KMS-11 (cell line): ENCODE measurements around the gene CDHR1.

Experiments
- H2AFZ ChIP-seq: fragments of 200-600 bp; sonication (generic); 2 replicates; pipeline ENCODE4 v1.6.1; 2016; ENCODE audit warnings: antibody characterized with exemption, mixed run types, low read depth
- H3K27ac ChIP-seq: fragments of 200-600 bp; sonication (generic); 2 replicates; pipeline ENCODE4 v1.6.1; 2016; ENCODE audit warnings: mild to moderate bottlenecking, mixed run types
- H3K27me3 ChIP-seq: fragments of 200-600 bp; sonication (generic); 2 replicates; pipeline ENCODE4 v1.6.1; 2017; ENCODE audit warnings: mild to moderate bottlenecking, low read depth, mixed run types, moderate library complexity; ENCODE audit not compliant: insufficient read depth
- H3K36me3 ChIP-seq: fragments of 200-600 bp; sonication (generic); 2 replicates; pipeline ENCODE4 v1.6.1; 2017; ENCODE audit warnings: mild to moderate bottlenecking, mixed run types; ENCODE audit not compliant: insufficient read depth
- H3K4me1 ChIP-seq: fragments of 200-600 bp; sonication (generic); 2 replicates; pipeline ENCODE4 v1.6.1; 2016; ENCODE audit warnings: mild to moderate bottlenecking, low read depth, mixed run types; ENCODE audit not compliant: poor library complexity, severe bottlenecking
- H3K4me2 ChIP-seq: fragments of 200-600 bp; sonication (generic); 2 replicates; pipeline ENCODE4 v1.7.0; 2016; ENCODE audit warnings: mild to moderate bottlenecking, mixed run types
- H3K4me3 ChIP-seq: fragments of 200-600 bp; sonication (generic); IDR thresholded peaks from 2 replicates; pipeline ENCODE4 v1.6.1; 2017; ENCODE audit warnings: low read depth, low read length, mixed read lengths; ENCODE audit not compliant: insufficient read depth
- H3K79me2 ChIP-seq: fragments of 200-600 bp; sonication (generic); 2 replicates; pipeline ENCODE4 v1.6.1; 2016; ENCODE audit warnings: low read depth, mixed run types; ENCODE audit not compliant: insufficient read depth
- H3K9ac ChIP-seq: fragments of 200-600 bp; sonication (generic); 2 replicates; pipeline ENCODE4 v1.6.1; 2016; ENCODE audit warnings: mild to moderate bottlenecking, mixed run types
- H4K20me1 ChIP-seq: fragments of 200-600 bp; sonication (generic); 2 replicates; pipeline ENCODE4 v1.6.1; 2016; ENCODE audit warnings: mild to moderate bottlenecking, mixed run types; ENCODE audit not compliant: insufficient read depth
- TF ChIP-seq, protein P1 (sequence below): fragments of 200-600 bp; sonication (generic); conservative IDR thresholded peaks from 2 replicates; pipeline ENCODE4 v1.6.1; 2017; ENCODE audit warnings: low read depth, mild to moderate bottlenecking, antibody characterized with exemption, low read length, moderate library complexity, mixed read lengths

Gene CDHR1

DNA sequence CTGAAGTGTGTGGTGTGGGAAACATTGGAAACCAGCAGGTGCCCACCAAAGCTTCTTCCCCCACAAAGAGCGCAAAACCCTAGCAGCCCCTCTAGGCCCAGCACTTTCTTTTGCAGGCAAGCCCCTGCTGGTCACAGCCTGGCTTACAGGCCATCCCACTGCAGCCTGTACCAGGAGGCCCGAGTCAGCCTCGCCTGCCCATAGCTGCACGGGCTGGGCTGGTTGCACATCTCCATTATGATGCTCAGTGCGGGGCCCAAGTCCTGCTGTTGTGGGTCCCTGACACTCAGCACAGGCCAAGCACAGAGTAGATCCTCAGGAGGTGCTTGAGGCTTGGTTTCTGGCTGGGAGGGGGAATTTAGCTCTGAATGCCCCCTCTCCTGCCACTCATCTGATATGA, 8.0 kb downstream of the CDHR1 start:
- no peak overlapping the region for H3K27ac ChIP-seq
- no peaks in the 10 kb centered on the region for H3K79me2 ChIP-seq
- no peaks in the 10 kb centered on the region for H3K4me1 ChIP-seq
- TF ChIP-seq, protein P1, sequence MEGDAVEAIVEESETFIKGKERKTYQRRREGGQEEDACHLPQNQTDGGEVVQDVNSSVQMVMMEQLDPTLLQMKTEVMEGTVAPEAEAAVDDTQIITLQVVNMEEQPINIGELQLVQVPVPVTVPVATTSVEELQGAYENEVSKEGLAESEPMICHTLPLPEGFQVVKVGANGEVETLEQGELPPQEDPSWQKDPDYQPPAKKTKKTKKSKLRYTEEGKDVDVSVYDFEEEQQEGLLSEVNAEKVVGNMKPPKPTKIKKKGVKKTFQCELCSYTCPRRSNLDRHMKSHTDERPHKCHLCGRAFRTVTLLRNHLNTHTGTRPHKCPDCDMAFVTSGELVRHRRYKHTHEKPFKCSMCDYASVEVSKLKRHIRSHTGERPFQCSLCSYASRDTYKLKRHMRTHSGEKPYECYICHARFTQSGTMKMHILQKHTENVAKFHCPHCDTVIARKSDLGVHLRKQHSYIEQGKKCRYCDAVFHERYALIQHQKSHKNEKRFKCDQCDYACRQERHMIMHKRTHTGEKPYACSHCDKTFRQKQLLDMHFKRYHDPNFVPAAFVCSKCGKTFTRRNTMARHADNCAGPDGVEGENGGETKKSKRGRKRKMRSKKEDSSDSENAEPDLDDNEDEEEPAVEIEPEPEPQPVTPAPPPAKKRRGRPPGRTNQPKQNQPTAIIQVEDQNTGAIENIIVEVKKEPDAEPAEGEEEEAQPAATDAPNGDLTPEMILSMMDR, result no peak
- no peaks in the 10 kb centered on the region for H3K36me3 ChIP-seq
- no peaks in the 10 kb centered on the region for H4K20me1 ChIP-seq
- no peaks in the 10 kb centered on the region for H3K27me3 ChIP-seq
- no peak overlapping the region for H3K4me3 ChIP-seq
- no peak overlapping the region for H3K4me2 ChIP-seq
- no peak overlapping the region for H2AFZ ChIP-seq
- no peak overlapping the region for H3K9ac ChIP-seq

DNA sequence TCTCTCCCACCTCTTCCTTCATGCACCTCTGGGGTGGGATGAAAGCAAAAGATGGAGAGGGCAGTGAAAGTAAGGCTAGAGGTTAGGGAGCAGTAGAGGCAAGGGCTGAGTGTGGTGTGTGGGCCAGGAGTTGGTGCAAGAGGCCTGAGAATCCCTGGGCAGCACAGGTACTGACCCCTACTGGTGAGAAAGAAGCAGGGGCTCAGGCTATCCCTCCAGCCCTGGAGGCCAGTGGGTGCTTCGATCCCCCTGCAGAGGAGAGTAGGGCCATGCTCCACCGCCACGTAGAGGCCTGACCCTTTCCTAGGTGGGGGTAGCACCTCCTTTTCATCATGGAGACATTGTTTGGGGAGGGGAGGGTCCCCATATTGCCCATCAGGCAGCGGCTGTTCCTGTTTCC, 9.8 kb downstream of the CDHR1 start:
- Histone ChIP-seq H3K36me3 (no peaks in the 10 kb centered on the region), H2AFZ (no peak overlapping the region), H3K4me1 (no peaks in the 10 kb centered on the region), H3K79me2 (no peaks in the 10 kb centered on the region), H4K20me1 (no peaks in the 10 kb centered on the region), H3K27ac (no peak overlapping the region), H3K4me2 (no peak overlapping the region), H3K9ac (no peak overlapping the region), H3K27me3 (no peaks in the 10 kb centered on the region), H3K4me3 (no peak overlapping the region)
- TF ChIP-seq, protein P1, result no peak

DNA sequence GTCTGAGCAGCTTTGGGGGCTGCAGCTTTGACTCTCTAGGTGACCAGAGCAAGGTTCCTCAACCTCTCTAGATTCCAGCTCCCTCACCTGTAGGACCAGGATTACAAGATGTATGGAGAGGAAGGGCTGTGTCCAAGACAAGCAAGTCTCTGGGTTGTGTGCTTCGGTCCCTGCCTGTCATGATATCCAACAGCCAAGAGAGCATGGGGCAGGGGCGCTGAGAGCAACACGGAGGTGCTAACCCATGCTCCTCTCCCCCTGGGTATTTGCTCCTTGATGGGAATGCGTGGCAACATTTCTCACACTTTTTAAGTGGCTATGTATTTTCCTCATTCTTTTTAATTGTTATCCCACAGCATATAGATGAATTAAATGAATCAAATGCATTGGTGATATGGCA, 10.3 kb downstream of the CDHR1 start:
- Histone ChIP-seq H3K4me1 (no peaks in the 10 kb centered on the region), H2AFZ (no peak overlapping the region), H3K27ac (no peak overlapping the region), H3K36me3 (no peaks in the 10 kb centered on the region), H3K9ac (no peak overlapping the region), H3K79me2 (no peaks in the 10 kb centered on the region), H4K20me1 (no peaks in the 10 kb centered on the region), H3K27me3 (no peaks in the 10 kb centered on the region), H3K4me2 (no peak overlapping the region), H3K4me3 (no peak overlapping the region)
- TF ChIP-seq, protein P1, result no peak

DNA sequence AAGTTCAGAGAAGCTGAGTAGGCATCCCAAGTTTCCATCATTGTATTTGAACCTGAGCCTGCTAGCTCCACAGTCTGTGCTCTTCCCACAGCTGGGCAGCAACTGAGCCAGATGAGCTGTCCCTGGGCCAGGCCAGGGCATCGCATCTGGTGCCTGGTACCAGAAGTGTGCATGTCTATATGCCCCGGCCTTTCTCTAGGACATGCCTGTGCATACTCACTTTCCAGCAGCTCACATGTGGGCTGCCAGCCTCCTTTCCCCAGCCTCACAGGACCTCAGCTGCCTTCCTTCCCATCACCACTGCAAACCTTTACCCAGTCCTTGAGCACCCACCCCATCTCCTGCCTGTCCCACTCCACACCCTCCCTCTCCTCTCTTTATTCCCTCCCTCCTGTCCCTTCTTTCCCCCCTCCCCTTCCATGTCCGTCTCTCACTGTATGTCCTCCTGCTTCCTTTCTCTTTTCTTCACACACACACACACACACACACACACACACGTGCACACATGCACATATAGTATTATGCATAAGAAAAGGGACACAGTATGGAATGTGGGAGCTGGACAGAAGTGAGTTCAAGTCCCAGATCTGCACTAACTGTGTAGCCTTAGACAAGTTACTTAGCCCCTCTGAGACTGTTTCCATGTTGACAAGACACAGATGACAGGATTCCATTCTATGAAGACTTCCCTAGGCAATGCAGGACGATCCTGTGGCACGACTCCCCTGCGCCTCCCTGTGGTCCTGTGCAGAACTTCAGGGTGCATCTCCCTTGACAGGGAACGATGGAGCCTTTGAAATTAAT, 10.9 kb downstream of the CDHR1 start:
- Histone ChIP-seq H3K4me1 (no peaks in the 10 kb centered on the region), H2AFZ (no peak overlapping the region), H3K79me2 (no peaks in the 10 kb centered on the region), H3K36me3 (no peaks in the 10 kb centered on the region), H3K27ac (no peak overlapping the region), H4K20me1 (no peaks in the 10 kb centered on the region), H3K4me3 (no peak overlapping the region), H3K4me2 (no peak overlapping the region), H3K27me3 (no peaks in the 10 kb centered on the region), H3K9ac (no peak overlapping the region)
- TF ChIP-seq, protein P1, result peak; percentile 64
